ENCODE results near the gene IRAK4.

IRAK4 gene

DNA sequence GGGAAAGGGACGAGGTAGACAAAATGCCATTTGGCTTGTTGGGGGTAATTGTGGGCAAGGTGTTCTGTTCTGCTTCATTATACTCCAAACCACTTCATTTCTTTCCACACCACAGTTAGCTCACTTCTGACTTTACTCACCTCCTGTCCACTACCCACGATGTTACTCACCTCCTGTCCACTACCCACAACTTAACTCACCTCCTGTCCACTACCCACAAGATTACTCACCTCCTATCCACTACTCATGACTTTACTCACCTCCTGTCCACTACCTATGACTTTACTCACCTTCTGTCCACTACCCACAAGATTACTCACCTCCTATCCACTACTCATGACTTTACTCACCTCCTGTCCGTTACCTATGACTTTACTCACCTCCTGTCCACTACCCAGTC lies 57.4 kb downstream of the IRAK4 start:
- no peak overlapping the region for H3K27ac ChIP-seq
- TF ChIP-seq, protein P1, sequence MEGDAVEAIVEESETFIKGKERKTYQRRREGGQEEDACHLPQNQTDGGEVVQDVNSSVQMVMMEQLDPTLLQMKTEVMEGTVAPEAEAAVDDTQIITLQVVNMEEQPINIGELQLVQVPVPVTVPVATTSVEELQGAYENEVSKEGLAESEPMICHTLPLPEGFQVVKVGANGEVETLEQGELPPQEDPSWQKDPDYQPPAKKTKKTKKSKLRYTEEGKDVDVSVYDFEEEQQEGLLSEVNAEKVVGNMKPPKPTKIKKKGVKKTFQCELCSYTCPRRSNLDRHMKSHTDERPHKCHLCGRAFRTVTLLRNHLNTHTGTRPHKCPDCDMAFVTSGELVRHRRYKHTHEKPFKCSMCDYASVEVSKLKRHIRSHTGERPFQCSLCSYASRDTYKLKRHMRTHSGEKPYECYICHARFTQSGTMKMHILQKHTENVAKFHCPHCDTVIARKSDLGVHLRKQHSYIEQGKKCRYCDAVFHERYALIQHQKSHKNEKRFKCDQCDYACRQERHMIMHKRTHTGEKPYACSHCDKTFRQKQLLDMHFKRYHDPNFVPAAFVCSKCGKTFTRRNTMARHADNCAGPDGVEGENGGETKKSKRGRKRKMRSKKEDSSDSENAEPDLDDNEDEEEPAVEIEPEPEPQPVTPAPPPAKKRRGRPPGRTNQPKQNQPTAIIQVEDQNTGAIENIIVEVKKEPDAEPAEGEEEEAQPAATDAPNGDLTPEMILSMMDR (conservative IDR thresholded peaks at IDR 0.05) = no peak

DNA sequence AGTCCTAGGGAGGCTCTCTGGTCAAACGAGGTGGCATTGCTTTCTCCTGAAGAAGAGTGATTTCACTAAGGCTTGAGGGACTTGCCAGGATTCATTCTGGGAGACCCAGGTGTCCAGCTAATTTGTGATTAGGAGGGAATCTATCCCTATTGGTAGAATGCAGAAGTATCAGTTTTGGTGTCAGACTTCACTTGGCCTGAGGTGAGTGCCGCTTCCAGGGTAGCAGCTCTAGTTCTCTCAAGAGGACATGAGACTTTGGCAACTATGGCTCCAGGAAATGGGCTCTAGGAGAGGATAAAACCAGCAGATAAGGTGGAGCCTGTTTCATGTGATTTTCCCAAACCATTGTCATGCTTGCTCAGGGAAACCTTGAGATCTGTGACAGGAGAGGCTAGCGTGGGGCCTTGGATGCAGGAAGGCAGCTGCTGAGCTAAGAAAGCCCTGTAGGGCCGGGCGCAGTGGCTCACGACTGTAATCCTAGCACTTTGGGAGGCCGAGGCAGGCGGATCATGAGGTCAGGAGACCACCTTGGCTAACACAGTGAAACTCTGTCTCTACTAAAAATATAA lies 65.5 kb downstream of the IRAK4 start:
- no peak overlapping the region for H3K27ac ChIP-seq
- TF ChIP-seq, protein P1 (conservative IDR thresholded peaks at IDR 0.05) = no peak

GRCh38 chr12:43826681-43827080 lies 67.9 kb downstream of the IRAK4 start:
- H3K27ac ChIP-seq = no peak overlapping the region
- TF ChIP-seq, protein P1 (conservative IDR thresholded peaks at IDR 0.05) = no peak

- TF ChIP-seq, protein P1 (conservative IDR thresholded peaks at IDR 0.05) = no peak
- H3K27ac ChIP-seq = no peak overlapping the region
Measured at GRCh38 chr12:43827093-43827492, 68.3 kb downstream of the IRAK4 start.

GRCh38 chr12:43832463-43833168 lies 73.9 kb downstream of the IRAK4 start:
- TF ChIP-seq, protein P1 (conservative IDR thresholded peaks at IDR 0.05) = no peak
- no peak overlapping the region for H3K27ac ChIP-seq

DNA sequence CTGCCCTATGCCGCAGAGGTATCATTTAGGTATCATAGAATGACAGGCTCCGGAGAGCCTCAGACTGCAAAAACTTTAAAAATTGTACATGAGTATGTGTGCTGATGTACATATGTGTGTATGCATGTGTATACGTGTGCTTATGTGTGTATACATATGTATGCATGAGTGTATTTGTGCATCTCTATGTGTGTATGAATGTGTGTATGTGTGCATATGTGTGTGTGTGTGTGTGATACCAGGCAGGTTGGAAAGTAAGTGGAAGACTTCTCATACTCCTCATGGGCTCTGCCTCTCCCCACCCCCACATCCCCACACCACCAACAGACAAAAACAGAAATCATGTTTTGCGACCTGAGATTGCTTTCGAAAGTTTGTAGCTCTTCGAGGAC lies 76.5 kb downstream of the IRAK4 start:
- TF ChIP-seq, protein P1 (conservative IDR thresholded peaks at IDR 0.05) = no peak
- H3K27ac ChIP-seq = peak overlapping the region; percentile 86

- TF ChIP-seq, protein P1 (conservative IDR thresholded peaks at IDR 0.05) = 0 out of 2 replicates have a peak, but pooled peaks have one; percentile 8
Measured at GRCh38 chr12:43835656-43836474, 77.1 kb downstream of the IRAK4 start, which contains the start of gene TMEM117. Gene TMEM117 (plus strand): TSS chr12:43836081.

More at GRCh38 chr12:43835656-43836474, 77.1 kb downstream of the IRAK4 start, which contains the start of gene TMEM117:
- H3K27ac ChIP-seq = peak within 1 kb of the TSS; percentile 86

Measured in VCaP (cell line).